Measurements from ENCODE around the gene NRP1. TPM values are rescaled to one million over a fixed set of nuclear protein-coding genes. Genes with fewer than 3 reads are reported as not detected.

The NRP1 gene
- total and polyA plus RNA-seq, 8 donors, result 79.8 to 203 (median 164) TPM

DNA sequence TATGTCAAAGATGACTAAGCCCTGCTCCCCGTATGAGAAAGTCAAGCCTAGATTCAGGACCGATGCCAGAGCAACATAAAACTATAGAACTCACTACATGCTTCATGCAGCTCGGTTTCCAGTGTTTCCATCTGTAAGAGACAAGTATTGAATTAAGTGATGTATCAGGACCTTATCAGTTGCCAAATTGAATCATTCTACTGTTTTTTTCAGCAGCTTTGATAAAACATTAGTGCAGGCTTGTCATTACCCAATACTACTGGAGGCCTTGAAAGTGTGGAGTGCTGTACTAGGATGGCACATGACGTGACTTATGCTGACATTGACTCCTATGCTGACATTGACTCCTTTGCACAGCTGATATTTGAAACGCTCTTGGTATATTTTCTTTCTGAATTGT lies 10.8 kb upstream of the NRP1 start:
- Histone ChIP-seq H3K4me1 (peaks cover 0 to 6% of the 10 kb centered on the region in 2 donors), H3K4me3 (no peak overlapping the region), H3K36me3 (no peaks in the 10 kb centered on the region), H3K9me3 (no peaks in the 10 kb centered on the region), H3K27ac (no peak overlapping the region), H3K27me3 (no peaks in the 10 kb centered on the region)
- DNase-seq (no peak), ATAC-seq (no peak)
- TF ChIP-seq, protein P1, sequence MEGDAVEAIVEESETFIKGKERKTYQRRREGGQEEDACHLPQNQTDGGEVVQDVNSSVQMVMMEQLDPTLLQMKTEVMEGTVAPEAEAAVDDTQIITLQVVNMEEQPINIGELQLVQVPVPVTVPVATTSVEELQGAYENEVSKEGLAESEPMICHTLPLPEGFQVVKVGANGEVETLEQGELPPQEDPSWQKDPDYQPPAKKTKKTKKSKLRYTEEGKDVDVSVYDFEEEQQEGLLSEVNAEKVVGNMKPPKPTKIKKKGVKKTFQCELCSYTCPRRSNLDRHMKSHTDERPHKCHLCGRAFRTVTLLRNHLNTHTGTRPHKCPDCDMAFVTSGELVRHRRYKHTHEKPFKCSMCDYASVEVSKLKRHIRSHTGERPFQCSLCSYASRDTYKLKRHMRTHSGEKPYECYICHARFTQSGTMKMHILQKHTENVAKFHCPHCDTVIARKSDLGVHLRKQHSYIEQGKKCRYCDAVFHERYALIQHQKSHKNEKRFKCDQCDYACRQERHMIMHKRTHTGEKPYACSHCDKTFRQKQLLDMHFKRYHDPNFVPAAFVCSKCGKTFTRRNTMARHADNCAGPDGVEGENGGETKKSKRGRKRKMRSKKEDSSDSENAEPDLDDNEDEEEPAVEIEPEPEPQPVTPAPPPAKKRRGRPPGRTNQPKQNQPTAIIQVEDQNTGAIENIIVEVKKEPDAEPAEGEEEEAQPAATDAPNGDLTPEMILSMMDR (IDR thresholded peaks at IDR 0.05), result no peak
- intact Hi-C loops (cut with DNase I), result no loop called here

DNA sequence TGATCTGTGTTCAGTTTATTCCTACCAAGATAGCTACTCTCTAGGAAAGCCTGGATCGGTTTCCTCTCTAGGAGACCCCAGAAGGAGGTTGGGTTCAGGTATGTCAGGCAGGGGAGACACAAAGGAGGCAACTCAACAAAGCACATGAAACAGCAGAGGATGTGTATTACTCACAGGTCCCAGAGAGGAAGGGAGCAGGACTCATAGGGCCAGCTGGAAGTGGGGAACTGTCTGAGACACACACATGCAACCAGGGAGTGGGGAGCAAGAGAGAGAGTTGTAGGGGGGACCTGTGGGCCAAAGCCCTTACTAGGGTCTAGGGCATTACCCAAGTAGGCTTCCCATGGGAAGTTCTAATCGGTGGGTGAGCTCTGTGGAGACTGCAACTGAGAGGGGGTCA lies 10.2 kb upstream of the NRP1 start:
- Histone ChIP-seq H3K27ac (no peak overlapping the region), H3K4me3 (no peak overlapping the region), H3K9me3 (no peaks in the 10 kb centered on the region), H3K27me3 (no peaks in the 10 kb centered on the region), H3K4me1 (peaks cover 0 to 6% of the 10 kb centered on the region in 2 donors), H3K36me3 (no peaks in the 10 kb centered on the region)
- TF ChIP-seq, protein P1 (IDR thresholded peaks at IDR 0.05), result no peak
- DNase-seq (no peak), ATAC-seq (no peak)
- intact Hi-C loops (cut with DNase I), result no loop called here

DNA sequence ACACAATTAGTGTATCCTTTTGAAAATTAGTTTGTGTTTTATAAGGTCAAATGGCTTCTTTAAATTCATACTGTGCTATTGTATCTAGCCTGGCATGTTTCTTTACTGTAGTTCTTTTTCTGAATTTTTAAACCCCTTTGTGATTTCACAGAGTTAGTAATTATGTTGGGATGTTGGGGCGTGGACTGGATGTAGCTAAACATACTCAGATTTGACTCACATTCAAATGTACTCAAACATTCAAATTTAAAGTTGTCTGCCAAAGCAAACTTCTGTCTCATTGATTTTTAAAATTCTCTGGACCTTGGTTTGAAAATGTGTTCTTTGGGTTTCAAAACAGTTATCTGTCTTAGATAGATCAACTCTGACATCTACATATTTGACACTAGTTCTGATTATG lies 7.2 kb upstream of the NRP1 start:
- Histone ChIP-seq H3K27ac (no peak overlapping the region), H3K9me3 (no peaks in the 10 kb centered on the region), H3K4me1 (peaks cover 0 to 13% of the 10 kb centered on the region in 2 donors), H3K36me3 (no peaks in the 10 kb centered on the region), H3K4me3 (no peak overlapping the region), H3K27me3 (peaks cover 0 to 14% of the 10 kb centered on the region in 2 donors)
- intact Hi-C loops (cut with DNase I), result no loop called here
- ATAC-seq, result no peak
- TF ChIP-seq, protein P1 (IDR thresholded peaks at IDR 0.05), result no peak
- DNase-seq, result no peak

DNA sequence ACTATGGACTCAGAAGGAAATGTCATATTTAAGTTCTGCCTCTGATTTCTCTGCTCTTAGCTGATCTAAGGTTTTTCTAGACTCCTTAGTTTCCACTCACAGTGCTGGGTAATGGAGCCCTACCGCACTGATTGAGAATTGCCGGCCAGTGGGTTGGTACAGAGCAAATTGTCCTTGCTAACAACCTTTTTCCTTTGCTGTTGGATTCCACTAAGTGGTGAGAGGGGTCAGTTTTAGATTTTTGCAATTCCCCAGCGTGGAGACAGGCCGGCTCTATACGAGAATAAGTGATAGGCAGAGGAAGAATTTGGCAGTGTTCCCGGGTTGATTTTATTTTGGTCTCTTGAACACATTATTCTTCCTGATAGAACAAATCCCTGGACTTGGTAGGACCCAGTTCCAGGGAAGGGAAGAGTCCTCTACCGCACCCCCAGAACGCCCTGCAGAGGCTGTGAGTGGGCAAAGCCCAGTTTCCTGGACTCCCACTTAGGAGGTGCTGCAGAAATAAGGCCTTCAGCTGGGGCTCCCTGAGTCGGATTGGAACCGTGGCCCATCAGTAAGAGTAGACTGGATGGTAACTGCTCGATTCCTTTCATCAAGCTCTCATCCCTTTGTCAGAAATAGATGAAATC lies 3.0 kb upstream of the NRP1 start:
- ATAC-seq (no peak), DNase-seq (peak in 2 of 4 donors; percentile 49 to 60)
- Histone ChIP-seq H3K4me1 (peaks cover 0 to 33% of the 10 kb centered on the region in 2 donors), H3K27ac (peak overlapping the region; percentile 93), H3K4me3 (peak overlapping the region; percentile 65 to 76), H3K27me3 (peaks cover 0 to 56% of the 10 kb centered on the region in 2 donors), H3K9me3 (no peaks in the 10 kb centered on the region), H3K36me3 (no peaks in the 10 kb centered on the region)
- TF ChIP-seq, protein P1 (IDR thresholded peaks at IDR 0.05), result no peak
- intact Hi-C loops (cut with DNase I), result loop anchor here in 1 of 2 donors (10.0 kb wide), 1 partner anchor 1297 kb away; no protein-coding TSS in a partner anchor

DNA sequence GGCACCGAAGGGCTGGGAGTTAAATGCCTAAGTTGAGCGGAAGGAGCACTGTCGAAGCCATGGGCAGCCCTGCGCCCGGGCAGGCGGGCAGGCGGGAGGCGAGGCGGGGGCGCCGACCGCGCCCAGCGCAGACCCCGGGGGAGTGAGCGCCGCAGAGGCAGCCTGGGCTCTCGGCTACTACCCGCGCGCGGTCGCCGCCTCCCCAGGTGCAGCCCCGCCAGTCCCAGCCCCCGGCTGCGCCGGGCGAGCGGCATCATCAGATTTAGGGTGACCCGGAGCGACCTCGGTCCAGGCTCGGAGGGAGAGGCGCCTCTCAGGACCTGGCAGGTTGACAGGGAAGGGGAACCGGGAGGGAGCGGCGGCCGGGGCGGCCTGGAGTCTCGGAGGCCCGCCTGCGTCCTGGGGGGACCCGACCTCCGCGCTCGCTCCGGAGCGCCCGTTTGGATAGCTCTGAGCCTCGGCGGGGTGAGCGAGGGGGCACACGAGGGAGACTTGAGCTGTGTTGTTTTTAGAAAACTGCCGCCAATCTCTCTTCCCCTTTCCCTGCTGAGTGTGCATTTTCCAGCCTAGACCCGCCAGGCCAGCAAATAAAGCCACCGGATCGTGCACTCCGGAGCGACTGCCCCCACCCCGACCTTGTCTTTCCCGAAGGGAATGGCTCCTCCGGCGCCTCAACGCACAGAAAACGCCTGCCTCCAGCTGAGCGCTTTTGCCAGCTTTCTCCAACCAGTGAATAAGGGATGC lies 2.3 kb upstream of the NRP1 start:
- intact Hi-C loops (cut with DNase I), result loop anchor here in 1 of 2 donors (10.0 kb wide), 1 partner anchor 1298 kb away; no protein-coding TSS in a partner anchor
- peaks cover 0 to 61% of the 10 kb centered on the region in 2 donors for H3K27me3 ChIP-seq
- DNase-seq (peak; percentile 44 to 79 (median 70)), ATAC-seq (peak; percentile 1)
- no peaks in the 10 kb centered on the region for H3K36me3 ChIP-seq
- TF ChIP-seq, protein P1 (IDR thresholded peaks at IDR 0.05), result no peak
- H3K4me3 ChIP-seq, result peak overlapping the region; percentile 65 to 76
- peaks cover 0 to 33% of the 10 kb centered on the region in 2 donors for H3K4me1 ChIP-seq
- no peaks in the 10 kb centered on the region for H3K9me3 ChIP-seq
- H3K27ac ChIP-seq, result peak overlapping the region; percentile 93
